GM18499 (cell line): ENCODE data around the gene MRPL54.

Experiments
- ATAC-seq: cut with Tn5 transposase; IDR thresholded peaks from one replicate; pipeline ENCODE4 v1.9.1; 2021; ENCODE audit warnings: moderate number of reproducible peaks; ENCODE audit not compliant: insufficient read depth, unreplicated experiment

The MRPL54 gene

GRCh38 chr19:3762501-3763459 lies at the start of gene MRPL54:
Gene MRPL54 (plus strand): TSS chr19:3762682. CDS start chr19:3762701, 19 bp downstream.
- peak; percentile 52 for ATAC-seq

DNA sequence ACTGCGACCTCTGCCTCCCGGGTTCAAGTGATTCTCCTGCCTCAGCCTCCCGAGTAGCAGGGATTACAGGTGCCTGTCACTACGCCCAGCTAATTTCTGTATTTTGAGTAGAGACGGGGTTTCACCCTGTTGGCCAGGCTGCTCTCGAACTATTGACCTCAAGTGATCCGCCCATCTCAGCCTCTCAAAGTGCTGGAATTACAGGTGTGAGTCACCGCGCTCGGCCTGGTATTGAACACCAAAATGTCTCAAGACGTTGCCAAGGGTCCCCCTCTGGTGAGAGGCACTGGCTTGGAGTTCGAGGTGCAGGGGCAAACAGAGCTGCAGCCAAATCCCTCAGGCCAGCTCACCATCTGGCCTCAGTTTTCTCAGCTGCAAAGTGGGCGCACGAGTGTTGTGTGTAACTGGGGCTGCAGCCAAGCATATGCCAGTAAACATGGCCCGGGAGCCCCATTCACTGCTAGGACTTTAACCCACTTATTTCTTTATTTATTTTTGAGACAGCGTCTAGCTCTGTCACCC lies 46.3 kb upstream of the MRPL54 start:
- no peak for ATAC-seq

GRCh38 chr19:3719868-3720267 lies 42.6 kb upstream of the MRPL54 start:
- ATAC-seq = no peak

- no peak for ATAC-seq
Measured at GRCh38 chr19:3720349-3720917, 42.0 kb upstream of the MRPL54 start.

- ATAC-seq = no peak
Measured at GRCh38 chr19:3721131-3721886, 41.2 kb upstream of the MRPL54 start.

- no peak for ATAC-seq
Measured at GRCh38 chr19:3721887-3722442, 40.5 kb upstream of the MRPL54 start.

- no peak for ATAC-seq
Measured at GRCh38 chr19:3722443-3723109, 39.9 kb upstream of the MRPL54 start.

GRCh38 chr19:3723110-3723488 lies 39.4 kb upstream of the MRPL54 start:
- no peak for ATAC-seq

- ATAC-seq = no peak
Measured at GRCh38 chr19:3723883-3724282, 38.6 kb upstream of the MRPL54 start.

DNA sequence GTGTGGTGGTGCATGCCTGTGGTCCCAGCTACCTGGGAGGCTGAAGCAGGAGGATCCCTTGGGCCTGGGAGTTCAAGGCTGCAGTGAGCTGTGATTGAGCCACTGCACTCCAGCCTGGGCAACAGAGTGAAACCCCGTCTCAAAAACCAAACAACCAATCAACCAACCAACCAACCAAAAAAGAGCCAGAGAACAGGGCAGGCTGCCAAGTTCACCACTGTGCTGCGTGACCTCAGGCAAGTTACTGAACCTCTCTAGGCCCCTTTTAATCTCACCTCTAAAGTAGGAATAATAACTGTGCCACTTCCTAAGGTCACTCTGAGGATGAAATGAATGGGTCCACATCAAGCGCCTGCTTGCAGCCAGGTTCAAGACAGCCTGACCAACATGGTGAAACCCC lies 37.4 kb upstream of the MRPL54 start:
- ATAC-seq = no peak

DNA sequence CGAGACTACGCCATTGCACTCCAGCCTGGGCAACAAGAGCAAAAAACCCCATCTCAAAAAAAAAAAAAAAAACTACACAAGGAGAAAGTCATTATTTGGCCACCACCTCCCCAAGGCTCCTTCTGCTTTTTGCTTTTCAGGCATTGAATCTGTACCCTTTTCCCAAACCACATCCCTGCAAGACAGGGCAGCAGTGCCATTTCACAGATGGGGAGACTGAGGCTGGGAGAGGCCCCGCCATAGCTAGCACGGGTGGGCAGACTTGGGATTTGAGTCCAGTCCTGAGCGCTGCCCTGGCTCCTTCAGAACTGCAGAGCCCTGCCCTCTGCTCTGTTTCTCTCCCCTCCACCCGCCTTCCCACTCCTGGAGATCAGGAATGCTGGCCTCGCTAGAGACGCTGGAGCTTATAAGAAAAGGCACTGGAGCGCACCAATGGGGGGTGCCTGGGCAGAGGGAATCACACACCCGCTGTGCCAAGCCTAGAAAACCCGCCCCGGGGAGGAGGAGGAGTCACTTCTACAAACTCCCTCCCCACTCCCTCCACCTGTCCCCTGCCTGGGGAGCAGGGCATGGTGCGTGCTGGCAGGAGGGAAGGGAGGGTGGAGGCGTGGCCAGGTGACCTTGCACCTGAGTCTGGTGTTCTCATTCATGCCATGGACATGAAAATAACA lies 36.7 kb upstream of the MRPL54 start:
- ATAC-seq = no peak

DNA sequence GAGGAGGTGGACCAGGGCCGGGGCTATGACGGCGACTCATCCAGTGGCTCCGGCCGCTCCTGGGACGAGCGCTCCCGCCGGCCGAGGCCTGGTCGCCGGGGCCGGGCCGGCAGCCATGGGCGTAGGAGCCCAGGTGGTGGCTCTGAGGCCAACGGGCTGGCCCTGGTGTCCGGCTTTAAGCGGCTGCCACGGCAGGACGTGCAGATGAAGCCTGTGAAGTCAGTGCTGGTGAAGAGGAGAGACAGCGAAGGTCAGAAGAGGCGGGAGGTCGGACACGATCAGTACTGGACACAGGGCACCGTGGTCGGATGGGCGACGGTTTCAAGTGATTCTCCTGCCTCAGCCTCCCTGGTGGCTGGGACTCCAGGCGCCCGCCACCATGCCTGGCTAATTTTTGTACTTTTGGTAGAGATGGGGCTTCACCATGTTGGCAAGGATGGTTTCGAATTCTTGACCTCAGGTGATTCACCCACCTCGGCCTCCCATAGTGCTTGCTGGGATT lies 32.0 kb upstream of the MRPL54 start:
- no peak for ATAC-seq

DNA sequence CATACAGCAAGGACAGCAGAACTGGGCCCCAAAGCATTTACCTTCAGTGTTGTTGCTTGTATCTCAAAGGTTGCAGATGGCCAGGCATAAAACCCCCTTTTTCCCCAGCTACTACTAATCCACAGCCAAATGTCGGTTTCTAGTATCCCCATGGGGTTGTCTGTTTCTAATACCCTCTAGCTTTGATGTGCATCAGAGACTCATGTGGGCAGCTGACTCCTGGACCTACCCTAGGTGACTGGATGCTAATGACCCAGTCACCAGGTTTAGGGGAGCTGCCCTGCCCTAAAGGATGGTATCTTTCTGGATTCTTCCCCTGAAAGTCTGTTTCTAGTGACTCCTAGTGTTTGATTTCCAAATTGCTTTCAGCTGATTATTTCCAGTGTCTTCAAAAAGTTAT lies 30.4 kb upstream of the MRPL54 start:
- ATAC-seq = no peak

DNA sequence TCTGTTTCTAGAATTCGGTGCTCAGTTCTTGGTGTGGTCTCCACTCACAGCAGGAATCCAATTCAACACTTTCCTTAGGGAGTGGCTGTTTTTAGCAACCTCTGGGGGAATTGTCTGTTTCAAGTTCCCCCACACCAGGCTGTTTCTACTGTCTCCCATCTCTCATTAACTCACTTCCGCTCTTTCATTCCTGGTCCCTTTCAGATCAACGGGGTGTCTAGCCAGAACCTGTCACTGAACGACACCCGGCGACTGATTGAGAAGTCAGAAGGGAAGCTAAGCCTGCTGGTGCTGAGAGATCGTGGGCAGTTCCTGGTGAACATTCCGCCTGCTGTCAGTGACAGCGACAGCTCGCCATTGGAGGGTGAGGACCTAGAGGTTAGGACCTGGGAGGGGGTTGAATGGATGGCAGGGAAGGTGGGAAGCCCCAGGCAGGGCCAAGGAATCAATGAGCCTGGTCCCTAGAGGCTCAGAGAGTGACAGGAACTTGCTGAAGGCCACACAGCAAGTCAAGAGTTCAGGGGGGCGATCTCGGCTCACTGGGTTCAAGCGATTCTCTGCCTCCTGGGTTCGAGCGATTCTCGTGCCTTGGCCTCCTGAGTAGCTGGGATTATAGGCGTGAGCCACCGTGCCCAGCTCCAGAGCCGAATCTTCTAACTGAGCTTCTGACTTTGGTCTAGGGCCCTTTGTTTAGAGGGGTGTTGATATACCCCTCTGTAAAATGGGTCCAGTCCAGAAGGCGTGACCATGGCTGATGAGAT lies 28.8 kb upstream of the MRPL54 start:
- no peak for ATAC-seq

DNA sequence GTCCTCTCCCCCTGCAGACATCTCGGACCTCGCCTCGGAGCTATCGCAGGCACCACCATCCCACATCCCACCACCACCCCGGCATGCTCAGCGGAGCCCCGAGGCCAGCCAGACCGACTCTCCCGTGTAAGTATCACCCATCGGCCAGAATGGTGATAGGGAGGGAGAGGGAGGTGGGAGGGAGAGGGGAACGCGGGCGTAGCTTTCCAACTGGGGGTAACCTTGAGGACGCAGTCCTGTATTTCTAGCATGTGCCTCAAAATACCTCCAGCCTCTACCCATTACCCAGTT lies 28.2 kb upstream of the MRPL54 start:
- no peak for ATAC-seq

DNA sequence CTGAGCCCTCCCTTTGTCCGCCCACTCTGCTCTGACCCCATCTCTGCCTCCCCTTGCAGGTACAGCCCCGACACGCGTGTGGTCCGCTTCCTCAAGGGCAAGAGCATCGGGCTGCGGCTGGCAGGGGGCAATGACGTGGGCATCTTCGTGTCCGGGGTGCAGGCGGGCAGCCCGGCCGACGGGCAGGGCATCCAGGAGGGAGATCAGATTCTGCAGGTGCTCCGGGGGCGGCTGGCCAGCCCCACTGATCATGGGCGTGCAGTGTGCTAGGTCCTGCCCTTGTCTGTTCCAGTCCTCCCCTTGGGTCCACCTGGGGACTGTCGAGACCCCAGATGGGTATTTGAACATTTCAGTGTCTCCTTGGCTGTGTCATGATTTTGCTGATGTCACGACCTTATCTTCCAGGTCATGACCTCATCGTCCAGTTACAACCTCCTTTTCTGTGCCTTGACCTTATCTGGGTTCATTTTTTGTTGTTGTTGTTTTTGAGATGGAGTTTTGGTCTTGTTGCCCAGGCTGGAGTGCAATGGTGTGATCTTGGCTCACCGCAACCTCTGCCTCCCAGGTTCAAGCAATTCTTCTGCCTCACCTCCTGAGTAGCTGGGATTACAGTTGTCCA lies 26.3 kb upstream of the MRPL54 start:
- ATAC-seq = no peak

- no peak for ATAC-seq
Measured at GRCh38 chr19:3737487-3738205, 24.8 kb upstream of the MRPL54 start.
